Upper lobe of right lung (tissue), 1 donor: Measurements from ENCODE around the gene AADACL2. TPM values are rescaled to one million over a fixed set of nuclear protein-coding genes. Genes with fewer than 3 reads are reported as not detected.
"Not testable (repeated sequence)": the region's sequence is repeated elsewhere in the genome, so short reads cannot be mapped to it uniquely, and the experiment has no call there.

ENCODE experiments used
- ATAC-seq: fragments of 200-7000 bp; cut with Tn5 transposase; one replicate; pipeline ENCODE4 v1.9.1; 2020; ENCODE audit warnings: mild to moderate bottlenecking, moderate library complexity
- DNase-seq: peaks from one replicate; pipeline ENCODE4 v3.0.0-alpha.2; 2020
- H3K27ac ChIP-seq: fragments of 200-600 bp; one replicate; pipeline ENCODE4 v1.8.0; 2022
- H3K27me3 ChIP-seq: fragments of 200-600 bp; one replicate; pipeline ENCODE4 v1.8.0; 2022; ENCODE audit warnings: mild to moderate bottlenecking
- H3K36me3 ChIP-seq: fragments of 200-600 bp; one replicate; pipeline ENCODE4 v1.8.0; 2022
- H3K4me1 ChIP-seq: fragments of 200-600 bp; one replicate; pipeline ENCODE4 v1.8.0; 2022
- H3K4me3 ChIP-seq: fragments of 200-600 bp; one replicate; pipeline ENCODE4 v1.8.0; 2022; ENCODE audit warnings: mild to moderate bottlenecking
- H3K9me3 ChIP-seq: fragments of 200-600 bp; one replicate; pipeline ENCODE4 v1.8.0; 2022
- CTCF ChIP-seq: fragments of 200-600 bp; IDR thresholded peaks from one replicate; pipeline ENCODE4 v1.8.0; 2022; ENCODE audit warnings: antibody characterized with exemption
- intact Hi-C: fragments of 100-400 bp; cut with DNase I; formaldehyde crosslinking; loops from one replicate; pipeline ENCODE4 v1.11.0; 2022
- total RNA-seq: library from RNA; stranded (reverse); fragmentation: NEBNext Ultra II Directional; extraction: Animal tissue kit (Norgen Biotek cat#: 25700); gene quantifications from one replicate; pipeline ENCODE4 v1.2.1, GENCODE V29; 2021
- donor health status: DM: no; HTN: yes; CAD: no; lungs with severe emphysema.

AADACL2 gene
- total RNA-seq, 1 donor from 2014 or later, result not detected

- Histone ChIP-seq H3K9me3 (no peaks in the 10 kb centered on the region), H3K27ac (no peak overlapping the region), H3K4me1 (peaks cover 7% of the 10 kb centered on the region), H3K4me3 (no peak overlapping the region), H3K27me3 (no peaks in the 10 kb centered on the region), H3K36me3 (no peaks in the 10 kb centered on the region)
- DNase-seq, result no peak
- intact Hi-C loops, result no loop called here
- no peak for ATAC-seq
- TF ChIP-seq CTCF, result no peak
These were observed 44.2 kb downstream of the AADACL2 start for GRCh38 chr3:151777880-151778279.

- no peaks in the 10 kb centered on the region for H3K36me3 ChIP-seq
- no peak overlapping the region for H3K27ac ChIP-seq
- H3K4me3 ChIP-seq, result no peak overlapping the region
- ATAC-seq (no peak), DNase-seq (no peak)
- intact Hi-C loops, result no loop called here
- H3K4me1 ChIP-seq, result no peaks in the 10 kb centered on the region
- TF ChIP-seq CTCF, result no peak
- no peaks in the 10 kb centered on the region for H3K27me3 ChIP-seq
- H3K9me3 ChIP-seq, result no peaks in the 10 kb centered on the region
These were observed 53.9 kb downstream of the AADACL2 start for GRCh38 chr3:151787626-151788025.

GRCh38 chr3:151788401-151788800 is 54.7 kb downstream of the AADACL2 start:
- intact Hi-C loops, result no loop called here
- no peak for ATAC-seq
- no peaks in the 10 kb centered on the region for H3K4me1 ChIP-seq

GRCh38 chr3:151789853-151790463 is 56.2 kb downstream of the AADACL2 start:
- Histone ChIP-seq H3K27me3 (no peaks in the 10 kb centered on the region), H3K9me3 (no peaks in the 10 kb centered on the region), H3K36me3 (no peaks in the 10 kb centered on the region), H3K4me1 (no peaks in the 10 kb centered on the region), H3K4me3 (no peak overlapping the region), H3K27ac (peak overlapping the region; percentile 47)
- no peak for TF ChIP-seq CTCF
- ATAC-seq, result peak; percentile 64
- intact Hi-C loops, result no loop called here
- DNase-seq, result no peak

More at GRCh38 chr3:151788401-151788800, 54.7 kb downstream of the AADACL2 start:
- no peaks in the 10 kb centered on the region for H3K27me3 ChIP-seq
- no peaks in the 10 kb centered on the region for H3K36me3 ChIP-seq
- no peak for TF ChIP-seq CTCF
- no peaks in the 10 kb centered on the region for H3K9me3 ChIP-seq
- DNase-seq, result no peak
- no peak overlapping the region for H3K27ac ChIP-seq
- no peak overlapping the region for H3K4me3 ChIP-seq

- intact Hi-C loops, H3K4me3 ChIP-seq, H3K36me3 ChIP-seq, ATAC-seq, H3K27me3 ChIP-seq, H3K27ac ChIP-seq, DNase-seq, H3K4me1 ChIP-seq, H3K9me3 ChIP-seq: not testable (repeated sequence)
These were observed 57.0 kb downstream of the AADACL2 start for GRCh38 chr3:151790763-151791162.

GRCh38 chr3:151792411-151792810 is 58.7 kb downstream of the AADACL2 start:
- no peak for ATAC-seq
- intact Hi-C loops, result no loop called here
- no peak overlapping the region for H3K27ac ChIP-seq
- no peaks in the 10 kb centered on the region for H3K27me3 ChIP-seq
- no peak for TF ChIP-seq CTCF
- no peaks in the 10 kb centered on the region for H3K36me3 ChIP-seq
- no peaks in the 10 kb centered on the region for H3K9me3 ChIP-seq
- no peak overlapping the region for H3K4me3 ChIP-seq
- DNase-seq, result no peak
- H3K4me1 ChIP-seq, result no peaks in the 10 kb centered on the region
